ENCODE measurements around the gene CNDP1.

The CNDP1 gene

GRCh38 chr18:74528478-74528877 lies 5.8 kb upstream of the CNDP1 start:
- H3K4me3 ChIP-seq (ENCODE audit: low read depth, low read length) = no peak overlapping the region
- no peaks in the 10 kb centered on the region for H3K36me3 ChIP-seq
- TF ChIP-seq CTCF (IDR thresholded peaks at IDR 0.05; ENCODE audit: low read depth, low read length) = no peak
- H3K9me3 ChIP-seq = no peaks in the 10 kb centered on the region
- no peak for DNase-seq
- no peaks in the 10 kb centered on the region for H3K27me3 ChIP-seq
- H3K4me1 ChIP-seq = no peaks in the 10 kb centered on the region

- Histone ChIP-seq H3K4me3 (ENCODE audit: low read depth, low read length) (no peak overlapping the region), H3K4me1 (no peaks in the 10 kb centered on the region), H3K36me3 (no peaks in the 10 kb centered on the region), H3K9me3 (no peaks in the 10 kb centered on the region), H3K27me3 (no peaks in the 10 kb centered on the region)
- no peak for DNase-seq
- TF ChIP-seq CTCF (IDR thresholded peaks at IDR 0.05; ENCODE audit: low read depth, low read length) = no peak
Measured at GRCh38 chr18:74528913-74529312, 5.4 kb upstream of the CNDP1 start.

GRCh38 chr18:74529378-74529777 lies 4.9 kb upstream of the CNDP1 start:
- Histone ChIP-seq H3K4me3 (ENCODE audit: low read depth, low read length) (no peak overlapping the region), H3K27me3 (no peaks in the 10 kb centered on the region), H3K9me3 (no peaks in the 10 kb centered on the region), H3K4me1 (no peaks in the 10 kb centered on the region), H3K36me3 (no peaks in the 10 kb centered on the region)
- no peak for DNase-seq
- TF ChIP-seq CTCF (IDR thresholded peaks at IDR 0.05; ENCODE audit: low read depth, low read length) = no peak

- TF ChIP-seq CTCF (IDR thresholded peaks at IDR 0.05; ENCODE audit: low read depth, low read length) = no peak
- DNase-seq = no peak
- H3K36me3 ChIP-seq = no peaks in the 10 kb centered on the region
- H3K27me3 ChIP-seq = no peaks in the 10 kb centered on the region
- H3K4me1 ChIP-seq = no peaks in the 10 kb centered on the region
- H3K9me3 ChIP-seq = no peaks in the 10 kb centered on the region
- no peak overlapping the region for H3K4me3 ChIP-seq (ENCODE audit: low read depth, low read length)
Measured at GRCh38 chr18:74529811-74530583, 4.3 kb upstream of the CNDP1 start.

GRCh38 chr18:74530584-74530862 lies 3.8 kb upstream of the CNDP1 start:
- DNase-seq = no peak
- Histone ChIP-seq H3K36me3 (no peaks in the 10 kb centered on the region), H3K9me3 (no peaks in the 10 kb centered on the region), H3K4me3 (ENCODE audit: low read depth, low read length) (no peak overlapping the region), H3K4me1 (no peaks in the 10 kb centered on the region), H3K27me3 (no peaks in the 10 kb centered on the region)
- TF ChIP-seq CTCF (IDR thresholded peaks at IDR 0.05; ENCODE audit: low read depth, low read length) = no peak

GRCh38 chr18:74531043-74531442 lies 3.3 kb upstream of the CNDP1 start:
- no peaks in the 10 kb centered on the region for H3K36me3 ChIP-seq
- H3K27me3 ChIP-seq = no peaks in the 10 kb centered on the region
- no peak for TF ChIP-seq CTCF (IDR thresholded peaks at IDR 0.05; ENCODE audit: low read depth, low read length)
- H3K4me3 ChIP-seq (ENCODE audit: low read depth, low read length) = no peak overlapping the region
- H3K9me3 ChIP-seq = no peaks in the 10 kb centered on the region
- no peaks in the 10 kb centered on the region for H3K4me1 ChIP-seq
- DNase-seq = no peak
